Skin of body (tissue), 1 donor: ENCODE data around the gene ACP7. TPM values are rescaled to one million over a fixed set of nuclear protein-coding genes. Genes with fewer than 3 reads are reported as not detected.

ENCODE experiments used
- total RNA-seq: library from RNA; depleted of rRNA; stranded (reverse); fragments of >200 nt; gene quantifications from one replicate; pipeline ENCODE4 v1.2.3, GENCODE V29; 2014

ACP7 gene
- total RNA-seq, 1 donor from 2014 or later = 5.2 TPM

Other genes starting within 250 kb of the ACP7 start
- gene HNRNPL, start 234.4 kb upstream of the ACP7 start, total RNA-seq = 205 TPM
- gene RINL, start 206.1 kb upstream of the ACP7 start, total RNA-seq = 4.6 TPM
- 46.1 TPM for gene SIRT2, start 184.8 kb upstream of the ACP7 start, total RNA-seq
- gene NFKBIB, start 184.4 kb upstream of the ACP7 start, total RNA-seq = 5.0 TPM
- 3.6 TPM for gene CCER2, start 172.2 kb upstream of the ACP7 start, total RNA-seq
- gene SARS2, start 153.6 kb upstream of the ACP7 start, total RNA-seq = 7.0 TPM
- gene MRPS12, start 153.4 kb upstream of the ACP7 start, total RNA-seq = 14.5 TPM
- 19.9 TPM for gene FBXO17, start 108.6 kb upstream of the ACP7 start, total RNA-seq
- 4.7 TPM for gene FBXO27, start 51.8 kb upstream of the ACP7 start, total RNA-seq
- 8.8 TPM for gene PAK4, start 41.4 kb downstream of the ACP7 start, total RNA-seq
- gene NCCRP1, start 112.6 kb downstream of the ACP7 start, total RNA-seq = 11.7 TPM
- gene SYCN, start 119.9 kb downstream of the ACP7 start, total RNA-seq = not detected
- not detected for gene IFNL3, start 160.6 kb downstream of the ACP7 start, total RNA-seq
- not detected for gene IFNL4, start 164.5 kb downstream of the ACP7 start, total RNA-seq
- gene IFNL2, start 184.0 kb downstream of the ACP7 start, total RNA-seq = not detected
- gene IFNL1, start 212.0 kb downstream of the ACP7 start, total RNA-seq = not detected
- gene LRFN1, start 236.5 kb downstream of the ACP7 start, total RNA-seq = 1.2 TPM